Activated naive CD4-positive, alpha-beta T cell treated with anti-CD3 and anti-CD28 coated beads, Interleukin-2, amount 10 ng/mL, durations not matched to agents 7 days and 5 days (primary cell): ENCODE data around the gene TBCEL.

ENCODE experiments used
- CTCF ChIA-PET: fragments of 350-600 bp; sonication (Branson Sonifier 250); formaldehyde crosslinking; loops from one replicate; lab custom pipeline; 2021; ENCODE audit warnings: antibody characterized with exemption; lab: Charles Lee
- DNase-seq: peaks from one replicate; pipeline ENCODE4 v3.0.0-alpha.2; 2020
- H3K27ac Mint-ChIP-seq: one replicate; pipeline ENCODE4 v1.8.0; 2021; ENCODE audit warnings: mild to moderate bottlenecking, moderate library complexity, mixed read lengths
- H3K27me3 Mint-ChIP-seq: one replicate; pipeline ENCODE4 v1.8.0; 2021; ENCODE audit warnings: mild to moderate bottlenecking, mixed read lengths
- H3K36me3 Mint-ChIP-seq: one replicate; pipeline ENCODE4 v1.8.0; 2021; ENCODE audit warnings: mixed read lengths
- H3K4me1 Mint-ChIP-seq: one replicate; pipeline ENCODE4 v1.8.0; 2021; ENCODE audit warnings: mixed read lengths
- H3K4me3 Mint-ChIP-seq: one replicate; pipeline ENCODE4 v1.8.0; 2021; ENCODE audit warnings: mild to moderate bottlenecking, moderate library complexity, mixed read lengths
- H3K9me3 Mint-ChIP-seq: one replicate; pipeline ENCODE4 v1.8.0; 2021; ENCODE audit warnings: mixed read lengths

TBCEL gene

DNA sequence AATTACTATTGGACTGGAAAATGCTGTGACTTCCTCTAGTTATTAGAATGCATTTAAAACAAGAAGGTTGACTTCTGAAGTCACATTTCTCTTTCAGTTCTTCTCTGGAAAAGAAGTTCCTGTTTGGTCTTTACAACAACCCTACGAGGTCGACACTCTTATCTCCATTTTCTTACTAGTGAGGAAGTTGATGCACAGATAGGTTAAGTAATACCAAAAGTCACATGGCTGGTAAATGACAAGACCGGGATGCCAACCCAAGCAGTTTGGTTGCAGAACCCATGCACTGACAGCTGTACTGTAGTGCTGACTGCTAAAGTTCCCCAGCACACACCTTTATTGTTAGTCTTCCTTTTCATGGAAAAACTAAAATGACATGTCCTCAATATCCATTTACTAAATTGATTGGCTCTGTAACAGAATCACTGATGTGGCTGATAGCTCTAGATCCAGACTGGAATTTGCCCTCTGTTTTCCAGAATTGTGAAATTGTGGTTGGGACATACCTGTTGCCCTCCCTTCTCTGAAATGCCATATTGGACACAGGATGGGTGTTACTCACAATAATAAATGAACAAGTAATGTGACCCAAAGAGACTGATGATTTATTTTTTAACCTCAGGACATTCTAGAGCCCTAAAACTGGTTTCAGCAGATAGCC, 67.7 kb downstream of the TBCEL start:
- H3K27me3 Mint-ChIP-seq = no peaks in the 10 kb centered on the region

DNA sequence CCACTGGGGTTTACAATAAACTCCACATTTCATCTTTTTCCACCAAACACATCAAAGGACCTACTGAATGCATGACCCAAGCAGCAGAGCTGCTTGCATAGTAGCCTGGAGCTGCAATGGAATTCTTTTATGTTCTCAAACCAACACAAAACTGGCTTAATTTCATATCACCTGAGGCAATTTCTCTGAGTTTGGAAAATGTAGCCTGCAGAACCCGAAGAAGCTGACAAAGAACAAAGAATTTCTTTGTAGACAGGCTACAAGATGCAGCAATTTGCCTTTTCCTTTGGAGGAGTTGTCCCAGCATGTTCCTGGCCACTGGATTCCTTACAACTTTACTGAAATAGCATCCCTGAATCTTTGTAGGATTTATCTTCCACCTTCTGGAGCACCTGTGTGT, 71.7 kb downstream of the TBCEL start:
- Mint-ChIP-seq H3K36me3 (no peaks in the 10 kb centered on the region), H3K27ac (no peak overlapping the region), H3K4me3 (no peak overlapping the region), H3K4me1 (no peaks in the 10 kb centered on the region), H3K9me3 (no peaks in the 10 kb centered on the region), H3K27me3 (no peaks in the 10 kb centered on the region)
- CTCF ChIA-PET = interaction anchor here (1.4 kb wide), 1 partner anchor 16 kb away, joined by 3 read pairs; no protein-coding TSS in a partner anchor
- no peak for DNase-seq

More for the DNA sequence above, 67.7 kb downstream of the TBCEL start:
- H3K36me3 Mint-ChIP-seq = peaks cover 7% of the 10 kb centered on the region
- H3K4me1 Mint-ChIP-seq = no peaks in the 10 kb centered on the region
- DNase-seq = no peak
- no peak overlapping the region for H3K27ac Mint-ChIP-seq
- no peaks in the 10 kb centered on the region for H3K9me3 Mint-ChIP-seq
- no peak overlapping the region for H3K4me3 Mint-ChIP-seq
- CTCF ChIA-PET = no interaction called here

DNA sequence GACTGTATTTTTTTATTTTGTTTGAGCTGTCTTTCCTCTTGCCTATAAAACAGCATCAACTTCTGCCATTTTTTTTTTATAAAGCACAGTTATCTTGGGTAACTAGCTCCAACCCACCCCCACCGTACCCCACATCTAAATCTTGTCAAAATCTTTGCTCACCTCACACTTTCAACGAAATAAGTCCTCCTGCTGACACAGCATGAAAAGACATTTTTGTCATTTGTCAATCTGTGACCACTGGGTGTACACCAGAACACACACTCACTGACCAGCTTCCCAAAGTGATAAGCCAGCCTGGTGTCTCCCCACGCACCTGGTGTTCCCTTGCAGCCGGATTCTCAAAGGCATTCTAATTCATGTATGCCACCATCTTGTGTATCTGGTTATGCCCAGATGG, 75.5 kb downstream of the TBCEL start:
- Mint-ChIP-seq H3K36me3 (no peaks in the 10 kb centered on the region), H3K9me3 (no peaks in the 10 kb centered on the region), H3K4me1 (no peaks in the 10 kb centered on the region), H3K27ac (no peak overlapping the region), H3K4me3 (no peak overlapping the region), H3K27me3 (no peaks in the 10 kb centered on the region)
- no peak for DNase-seq
- CTCF ChIA-PET = no interaction called here

- H3K36me3 Mint-ChIP-seq = no peaks in the 10 kb centered on the region
- CTCF ChIA-PET = no interaction called here
Measured at GRCh38 chr11:121099885-121100284, 76.0 kb downstream of the TBCEL start.

GRCh38 chr11:121100943-121101342, 77.0 kb downstream of the TBCEL start, which contains the start of gene TECTA:
Gene TECTA, plus strand, starts transcription at chr11:121101243. Its CDS starts 1,423 bp downstream, at chr11:121102666.
- CTCF ChIA-PET = no interaction called here
- H3K9me3 Mint-ChIP-seq = no peaks in the 10 kb centered on the region
- no peak for DNase-seq
- H3K27me3 Mint-ChIP-seq = no peaks in the 10 kb centered on the region
- no peak within 1 kb of the TSS for H3K4me3 Mint-ChIP-seq
- H3K36me3 Mint-ChIP-seq = no peaks in the 10 kb centered on the region
- H3K27ac Mint-ChIP-seq = no peak within 1 kb of the TSS
- no peaks in the 10 kb centered on the region for H3K4me1 Mint-ChIP-seq

More at GRCh38 chr11:121099885-121100284, 76.0 kb downstream of the TBCEL start:
- Mint-ChIP-seq H3K27me3 (no peaks in the 10 kb centered on the region), H3K4me1 (no peaks in the 10 kb centered on the region), H3K9me3 (no peaks in the 10 kb centered on the region), H3K27ac (no peak overlapping the region), H3K4me3 (no peak overlapping the region)
- DNase-seq = no peak

DNA sequence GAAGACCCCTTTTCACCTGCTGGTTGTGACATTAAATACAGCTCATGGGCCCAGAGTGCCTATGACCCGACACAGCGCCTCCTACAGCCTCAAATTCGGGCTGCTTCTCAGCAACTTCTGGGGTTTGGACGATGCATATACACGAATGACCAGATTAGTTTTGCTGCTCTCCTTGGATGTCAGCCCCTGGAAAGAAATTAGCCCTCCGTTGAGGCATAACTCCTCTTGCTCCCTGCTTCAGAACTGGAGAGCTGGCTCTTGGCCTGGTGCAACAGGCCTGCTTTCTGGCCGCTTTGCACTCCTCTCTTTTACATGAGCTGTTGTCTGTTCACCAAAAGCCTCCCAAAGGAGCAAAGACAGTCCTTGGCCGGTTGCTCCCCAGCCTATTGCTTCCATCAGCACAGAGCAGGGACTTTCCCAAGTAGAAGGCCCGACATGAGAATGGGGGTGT, 80.4 kb downstream of the TBCEL start:
- Mint-ChIP-seq H3K27me3 (no peaks in the 10 kb centered on the region), H3K36me3 (no peaks in the 10 kb centered on the region), H3K4me3 (no peak overlapping the region), H3K4me1 (no peaks in the 10 kb centered on the region), H3K9me3 (no peaks in the 10 kb centered on the region), H3K27ac (no peak overlapping the region)
- CTCF ChIA-PET = no interaction called here
- no peak for DNase-seq

DNA sequence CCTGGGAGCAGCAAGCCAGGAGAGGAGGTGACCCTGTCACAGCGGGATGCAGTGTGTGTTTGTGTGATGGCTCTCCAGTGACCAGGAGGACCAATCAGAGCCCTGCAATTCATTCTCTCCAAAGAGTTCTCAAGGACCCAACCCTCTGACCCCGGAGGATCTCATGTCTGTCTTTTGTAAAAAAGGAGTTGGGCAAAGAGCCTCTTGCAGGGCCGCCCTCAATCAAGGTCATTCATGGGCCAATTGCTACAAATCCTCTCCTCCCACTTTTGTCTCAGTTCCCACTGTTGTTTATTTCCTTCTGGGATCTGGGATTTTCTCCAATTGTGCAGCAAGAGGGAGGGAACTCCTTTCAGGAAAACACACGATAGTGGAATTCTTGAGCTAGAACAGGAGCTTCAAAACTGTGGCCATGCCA, 81.2 kb downstream of the TBCEL start:
- Mint-ChIP-seq H3K4me1 (no peaks in the 10 kb centered on the region), H3K36me3 (no peaks in the 10 kb centered on the region), H3K9me3 (no peaks in the 10 kb centered on the region), H3K27me3 (no peaks in the 10 kb centered on the region), H3K27ac (no peak overlapping the region), H3K4me3 (no peak overlapping the region)
- CTCF ChIA-PET = interaction anchor here (0.6 kb wide), 1 partner anchor 221 kb away, joined by 3 read pairs; no protein-coding TSS in a partner anchor
- DNase-seq = no peak

DNA sequence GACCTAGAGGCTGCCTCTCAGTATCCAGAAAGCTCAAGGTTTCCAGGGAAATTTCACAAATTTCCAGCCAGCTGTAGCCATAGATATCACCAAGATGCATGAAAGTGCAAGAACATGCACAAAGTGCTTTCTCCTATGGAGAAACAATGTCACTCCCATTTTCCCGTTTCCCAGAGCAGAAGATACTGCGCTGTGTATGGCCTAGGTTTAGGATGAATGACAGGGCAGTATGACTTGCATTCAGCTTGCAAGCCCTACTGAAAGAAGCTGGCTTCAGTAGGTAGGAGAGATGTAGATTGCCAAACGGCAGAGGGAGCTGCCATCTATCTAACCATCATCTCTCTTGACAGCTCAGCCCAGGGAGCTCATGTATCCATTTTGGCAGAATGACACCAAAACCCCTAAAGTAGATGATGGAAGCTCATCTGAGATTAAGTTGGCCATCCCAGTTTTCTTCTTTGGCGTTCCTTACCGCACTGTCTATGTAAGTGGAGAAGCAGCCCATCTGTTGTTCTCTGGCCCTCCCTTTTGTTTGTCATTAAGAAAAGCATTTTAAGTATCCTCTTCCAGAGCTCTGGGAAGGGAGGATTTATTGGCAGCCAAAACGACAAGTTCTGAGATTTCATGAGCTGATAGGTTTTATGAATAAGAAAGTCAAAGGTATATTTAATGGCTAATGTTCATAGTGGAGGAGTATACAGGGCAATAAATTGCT, 81.7 kb downstream of the TBCEL start:
- no peaks in the 10 kb centered on the region for H3K9me3 Mint-ChIP-seq
- CTCF ChIA-PET = interaction anchor here (0.6 kb wide), 1 partner anchor 221 kb away, joined by 3 read pairs; no protein-coding TSS in a partner anchor
- no peak overlapping the region for H3K4me3 Mint-ChIP-seq
- H3K4me1 Mint-ChIP-seq = no peaks in the 10 kb centered on the region
- H3K27ac Mint-ChIP-seq = no peak overlapping the region
- H3K36me3 Mint-ChIP-seq = no peaks in the 10 kb centered on the region
- H3K27me3 Mint-ChIP-seq = no peaks in the 10 kb centered on the region
- DNase-seq = no peak

DNA sequence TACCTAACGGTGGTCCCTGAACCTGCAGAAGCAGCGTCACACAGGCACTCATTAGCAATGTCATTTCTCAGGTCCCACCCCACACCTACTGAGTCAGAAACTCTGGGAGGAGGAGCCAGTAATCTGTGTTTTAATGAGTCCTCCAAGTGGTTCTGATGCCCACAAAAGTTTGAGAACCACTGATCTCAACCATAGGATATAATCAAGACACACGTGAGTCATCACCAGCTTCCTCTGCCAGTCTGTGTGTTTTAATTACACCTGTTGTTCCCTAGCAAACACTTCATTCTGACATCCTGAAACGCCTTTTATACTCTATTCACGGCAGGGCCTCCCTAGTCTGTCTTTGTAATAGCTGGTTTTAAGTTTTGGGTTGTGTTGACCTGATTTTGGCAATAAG, 82.9 kb downstream of the TBCEL start:
- H3K4me1 Mint-ChIP-seq = no peaks in the 10 kb centered on the region
- DNase-seq = no peak
- CTCF ChIA-PET = no interaction called here
- H3K9me3 Mint-ChIP-seq = no peaks in the 10 kb centered on the region
- H3K4me3 Mint-ChIP-seq = no peak overlapping the region
- H3K36me3 Mint-ChIP-seq = no peaks in the 10 kb centered on the region
- no peak overlapping the region for H3K27ac Mint-ChIP-seq
- H3K27me3 Mint-ChIP-seq = peaks cover 10% of the 10 kb centered on the region

DNA sequence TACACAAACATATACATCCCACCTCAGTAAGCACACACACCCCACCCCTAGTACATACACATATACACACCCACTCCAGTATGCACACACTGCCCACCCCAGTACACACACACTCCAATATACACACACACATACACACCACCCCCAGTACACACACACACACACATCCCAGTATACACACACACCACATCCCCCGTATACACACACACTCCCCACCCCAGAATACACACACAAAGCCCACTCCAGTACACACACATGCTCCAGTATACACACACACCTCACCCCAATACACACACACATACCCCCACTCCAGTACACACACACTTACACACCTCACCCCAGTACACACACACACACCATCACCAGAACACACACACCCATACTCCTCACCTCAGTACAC, 84.5 kb downstream of the TBCEL start:
- DNase-seq = no peak
- H3K36me3 Mint-ChIP-seq = no peaks in the 10 kb centered on the region
- H3K27me3 Mint-ChIP-seq = peaks cover 16% of the 10 kb centered on the region
- H3K9me3 Mint-ChIP-seq = no peaks in the 10 kb centered on the region
- H3K4me1 Mint-ChIP-seq = no peaks in the 10 kb centered on the region
- CTCF ChIA-PET = no interaction called here
- no peak overlapping the region for H3K27ac Mint-ChIP-seq
- no peak overlapping the region for H3K4me3 Mint-ChIP-seq

GRCh38 chr11:121109471-121109870, 85.6 kb downstream of the TBCEL start:
- Mint-ChIP-seq H3K36me3 (no peaks in the 10 kb centered on the region), H3K4me3 (no peak overlapping the region), H3K4me1 (no peaks in the 10 kb centered on the region)

GRCh38 chr11:121109916-121110586, 86.1 kb downstream of the TBCEL start:
- no peak overlapping the region for H3K27ac Mint-ChIP-seq

More at GRCh38 chr11:121109471-121109870, 85.6 kb downstream of the TBCEL start:
- CTCF ChIA-PET = interaction anchor here (0.7 to 1.6 kb wide), 2 partner anchors 179 to 416 kb away, joined by 3 to 4 read pairs; no protein-coding TSS in a partner anchor
- no peak for DNase-seq
- Mint-ChIP-seq H3K9me3 (no peaks in the 10 kb centered on the region), H3K27me3 (peaks cover 16% of the 10 kb centered on the region), H3K27ac (no peak overlapping the region)

GRCh38 chr11:121110871-121111724, 87.2 kb downstream of the TBCEL start:
- DNase-seq = no peak

More at GRCh38 chr11:121109916-121110586, 86.1 kb downstream of the TBCEL start:
- H3K9me3 Mint-ChIP-seq = no peaks in the 10 kb centered on the region
- no peak for DNase-seq
- no peaks in the 10 kb centered on the region for H3K36me3 Mint-ChIP-seq
- CTCF ChIA-PET = interaction anchor here (0.7 to 1.9 kb wide), 3 partner anchors 84 to 417 kb away, joined by 3 to 7 read pairs (median 4); no protein-coding TSS in a partner anchor
- no peak overlapping the region for H3K4me3 Mint-ChIP-seq
- H3K27me3 Mint-ChIP-seq = peaks cover 16% of the 10 kb centered on the region
- H3K4me1 Mint-ChIP-seq = no peaks in the 10 kb centered on the region

More at GRCh38 chr11:121110871-121111724, 87.2 kb downstream of the TBCEL start:
- Mint-ChIP-seq H3K36me3 (no peaks in the 10 kb centered on the region), H3K27me3 (peaks cover 16% of the 10 kb centered on the region), H3K4me1 (no peaks in the 10 kb centered on the region), H3K4me3 (no peak overlapping the region), H3K27ac (no peak overlapping the region), H3K9me3 (no peaks in the 10 kb centered on the region)
- CTCF ChIA-PET = interaction anchor here (0.7 to 1.9 kb wide), 5 partner anchors 10 to 166 kb away, joined by 3 to 7 read pairs (median 3); no protein-coding TSS in a partner anchor
